Stomach (tissue), 9 donors: ENCODE measurements around the gene ATP9A. TPM values are rescaled to one million over a fixed set of nuclear protein-coding genes. Genes with fewer than 3 reads are reported as not detected.
"Not testable (repeated sequence)": the region's sequence is repeated elsewhere in the genome, so short reads cannot be mapped to it uniquely, and the experiment has no call there.

Experiments
- DNase-seq, 2 donors: peaks; one replicate each; pipeline versions ENCODE4 v3.0.0 to v3.0.0-alpha.2; 2013 to 2019
- H3K27ac ChIP-seq, 5 donors: fragments of 200-600 bp in 4 of 5; sonication (generic) in 4 of 5; one replicate each; pipeline ENCODE4 v1.5.1; 2013 to 2019; ENCODE audit warnings: mild to moderate bottlenecking in 1 of 5, moderate library complexity in 1 of 5
- H3K27me3 ChIP-seq, 3 donors: fragments of 200-600 bp; sonication (generic); one replicate each; pipeline ENCODE4 v1.5.1; 2017 to 2019; ENCODE audit warnings: mixed run types in 1 of 3
- H3K36me3 ChIP-seq, 4 donors: fragments of 200-600 bp; sonication (generic); 1 replicate in 3 of 4; 2 replicates in 1 of 4; pipeline ENCODE4 v1.5.1; 2016 to 2019
- H3K4me1 ChIP-seq, 4 donors: fragments of 200-600 bp; sonication (generic); one replicate each; pipeline ENCODE4 v1.5.1; 2016 to 2019
- H3K4me3 ChIP-seq, 4 donors: fragments of 200-600 bp; sonication (generic) in 3 of 4; one replicate each; pipeline ENCODE4 v1.5.1; 2016 to 2019; ENCODE audit warnings: mild to moderate bottlenecking in 1 of 4
- H3K9me3 ChIP-seq, 4 donors: fragments of 200-600 bp; sonication (generic); one replicate each; pipeline ENCODE4 v1.5.1; 2016 to 2019
- EP300 ChIP-seq: sonication (generic); formaldehyde crosslinking; IDR thresholded peaks from one replicate; pipeline ENCODE4 v1.6.1; 2017; ENCODE audit warnings: antibody characterized with exemption
- POLR2A ChIP-seq, 4 donors: fragments of 450-650 bp; IDR thresholded peaks; one replicate each; pipeline ENCODE4 v1.6.1; 2016; ENCODE audit warnings: antibody characterized with exemption in 4 of 4, control low read depth in 2 of 4, mild to moderate bottlenecking in 1 of 4, moderate library complexity in 1 of 4
- POLR2AphosphoS5 ChIP-seq, 3 donors: sonication (generic); formaldehyde crosslinking; IDR thresholded peaks; one replicate each; pipeline ENCODE4 v1.6.1; 2016; ENCODE audit warnings: antibody characterized with exemption in 3 of 3
- WGBS, 5 donors: extraction: QIAGEN DNeasy Blood & Tissue Kit in 3 of 5; methylation state at CpG; one replicate each; pipeline versions ENCODE4 v1.1.5 to v1.1.7; 2013 to 2018; 5-methylcytosine and 5-hydroxymethylcytosine counted together
- intact Hi-C: fragments of 100-400 bp; cut with DNase I; formaldehyde crosslinking; loops from one replicate; pipeline ENCODE4 v1.15.1; 2023; ENCODE audit warnings: low total_unique reads
- polyA plus RNA-seq, 3 donors: library from polyadenylated mRNA; stranded (reverse); fragments of 200-250 nt; gene quantifications; one replicate each; pipeline ENCODE4 v1.2.3, GENCODE V29; 2013
- total RNA-seq, 5 donors: library from RNA; depleted of rRNA; stranded (reverse); fragments of >200 nt; gene quantifications; one replicate each; pipeline versions ENCODE4 v1.1.0 to v1.2.3, GENCODE V29; 2014 to 2016
- TF ChIP-seq, protein P1 (sequence below), 7 experiments: fragments of 450-650 bp in 4 of 7; fragments of 200-600 bp in 3 of 7; sonication (generic) in 3 of 7; IDR thresholded peaks; one replicate each; pipeline ENCODE4 v1.5.1; 2016 to 2019; ENCODE audit warnings: antibody characterized with exemption in 7 of 7, control low read depth in 2 of 7, mild to moderate bottlenecking in 1 of 7
- donor health status: healthy with polysubstance abuse.
- donor health status: Bipolar disorder and iron deficiency.
- donor health status: healthy.

ATP9A gene
- total and polyA plus RNA-seq, 8 donors = 3.2 to 58.9 (median 12.7) TPM

DNA sequence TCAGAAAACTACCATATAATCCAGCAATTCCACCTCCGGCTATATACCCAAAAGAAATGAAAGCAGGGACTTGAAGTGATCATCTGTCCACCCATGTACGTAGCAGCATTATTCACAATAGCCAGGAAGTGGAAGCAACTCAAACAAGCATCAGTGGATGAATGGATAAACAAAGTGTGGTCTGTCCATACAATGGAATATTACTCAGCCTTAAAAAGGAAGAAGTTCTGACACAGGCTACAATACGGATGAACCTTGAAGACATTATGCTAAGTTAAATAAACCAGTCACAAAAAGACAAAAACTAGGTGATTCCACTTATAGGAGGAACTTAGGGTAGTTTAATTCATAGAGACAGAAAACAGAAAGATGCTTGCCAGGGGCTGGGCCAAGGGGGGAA is 76.5 kb downstream of the ATP9A start:
- no peak overlapping the region for H3K27ac ChIP-seq
- no peak for DNase-seq
- TF ChIP-seq, protein P1, sequence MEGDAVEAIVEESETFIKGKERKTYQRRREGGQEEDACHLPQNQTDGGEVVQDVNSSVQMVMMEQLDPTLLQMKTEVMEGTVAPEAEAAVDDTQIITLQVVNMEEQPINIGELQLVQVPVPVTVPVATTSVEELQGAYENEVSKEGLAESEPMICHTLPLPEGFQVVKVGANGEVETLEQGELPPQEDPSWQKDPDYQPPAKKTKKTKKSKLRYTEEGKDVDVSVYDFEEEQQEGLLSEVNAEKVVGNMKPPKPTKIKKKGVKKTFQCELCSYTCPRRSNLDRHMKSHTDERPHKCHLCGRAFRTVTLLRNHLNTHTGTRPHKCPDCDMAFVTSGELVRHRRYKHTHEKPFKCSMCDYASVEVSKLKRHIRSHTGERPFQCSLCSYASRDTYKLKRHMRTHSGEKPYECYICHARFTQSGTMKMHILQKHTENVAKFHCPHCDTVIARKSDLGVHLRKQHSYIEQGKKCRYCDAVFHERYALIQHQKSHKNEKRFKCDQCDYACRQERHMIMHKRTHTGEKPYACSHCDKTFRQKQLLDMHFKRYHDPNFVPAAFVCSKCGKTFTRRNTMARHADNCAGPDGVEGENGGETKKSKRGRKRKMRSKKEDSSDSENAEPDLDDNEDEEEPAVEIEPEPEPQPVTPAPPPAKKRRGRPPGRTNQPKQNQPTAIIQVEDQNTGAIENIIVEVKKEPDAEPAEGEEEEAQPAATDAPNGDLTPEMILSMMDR (IDR thresholded peaks at IDR 0.05) = no peak
- no peak for TF ChIP-seq POLR2AphosphoS5 (IDR thresholded peaks at IDR 0.05)
- no peak for TF ChIP-seq EP300
- TF ChIP-seq POLR2A (IDR thresholded peaks at IDR 0.05) = no peak
- no peaks in the 10 kb centered on the region for H3K27me3 ChIP-seq
- no peaks in the 10 kb centered on the region for H3K9me3 ChIP-seq
- 90 to 98% (median 97%) methylated on average over 3 of the region's 3 CpGs for WGBS, 5 donors
- peaks cover 8 to 16% (median 12%) of the 10 kb centered on the region in 4 donors for H3K4me1 ChIP-seq
- intact Hi-C loops = no loop called here
- H3K36me3 ChIP-seq = peaks cover 17 to 78% (median 65%) of the 10 kb centered on the region in 4 donors
- no peak overlapping the region for H3K4me3 ChIP-seq

DNA sequence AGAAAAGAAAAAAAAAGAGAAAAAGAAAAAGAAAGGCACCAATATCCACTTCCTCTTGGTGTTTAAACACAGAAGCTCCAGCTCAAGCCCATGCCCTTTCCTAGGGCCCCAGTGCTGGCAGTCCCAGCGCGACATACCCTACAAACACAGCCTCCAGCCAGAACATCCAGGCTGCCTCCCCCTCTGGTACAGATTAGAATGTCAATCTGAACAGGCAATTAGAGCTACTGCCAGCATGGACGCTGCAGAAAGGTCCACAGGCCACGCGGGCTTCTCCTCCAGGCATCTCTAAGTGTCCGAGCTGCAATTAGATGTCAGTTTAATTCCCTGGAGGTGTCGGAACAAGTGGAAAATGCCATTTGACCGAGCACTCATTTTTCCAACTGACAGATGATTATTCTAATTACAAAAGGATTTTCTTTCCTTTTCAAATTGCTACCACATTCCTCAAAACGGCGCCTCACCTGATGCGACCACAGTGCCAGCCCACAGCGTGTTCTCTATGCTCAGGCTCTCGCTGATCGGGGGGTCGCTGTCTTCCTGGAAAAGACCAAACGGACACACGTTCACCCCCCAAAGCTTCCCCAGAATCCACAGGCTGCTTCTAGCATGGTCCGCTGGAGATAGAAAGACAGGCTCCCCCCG is 79.5 kb downstream of the ATP9A start:
- TF ChIP-seq POLR2AphosphoS5 (IDR thresholded peaks at IDR 0.05) (no peak), POLR2A (IDR thresholded peaks at IDR 0.05) (no peak), EP300 (no peak)
- TF ChIP-seq, protein P1 (IDR thresholded peaks at IDR 0.05) = no peak
- intact Hi-C loops = no loop called here
- 84 to 91% (median 89%) methylated on average over 18 to 19 of the region's 19 CpGs for WGBS, 5 donors

DNA sequence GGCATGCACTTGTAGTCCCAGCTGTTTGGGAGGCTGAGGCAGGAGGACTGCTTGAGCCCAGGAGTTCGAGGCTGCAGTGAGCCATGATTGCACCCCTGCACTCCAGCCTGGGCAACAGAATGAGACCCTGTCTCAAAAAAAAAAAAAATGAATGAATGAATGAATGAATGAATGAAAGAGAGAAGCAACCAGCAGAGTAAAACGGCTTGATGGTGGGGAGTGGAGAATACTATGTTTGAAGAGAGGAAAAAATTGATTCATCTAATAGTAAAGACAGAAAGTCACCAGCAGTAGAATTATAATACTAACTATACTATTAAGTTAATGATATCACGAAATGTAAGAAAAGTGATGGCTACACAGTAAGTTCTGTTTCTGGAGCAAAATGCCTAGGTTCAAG is 80.6 kb downstream of the ATP9A start:
- TF ChIP-seq, protein P1 (IDR thresholded peaks at IDR 0.05) = no peak
- no peak for TF ChIP-seq EP300
- no peak for TF ChIP-seq POLR2AphosphoS5 (IDR thresholded peaks at IDR 0.05)
- no peak for TF ChIP-seq POLR2A (IDR thresholded peaks at IDR 0.05)
- intact Hi-C loops = no loop called here
- H3K9me3 ChIP-seq = no peaks in the 10 kb centered on the region
- no peak for DNase-seq
- no peak overlapping the region for H3K4me3 ChIP-seq
- H3K27ac ChIP-seq = no peak overlapping the region
- 80 to 97% (median 89%) methylated on average over 3 of the region's 3 CpGs for WGBS, 5 donors
- no peaks in the 10 kb centered on the region for H3K27me3 ChIP-seq
- H3K4me1 ChIP-seq = no peaks in the 10 kb centered on the region
- peaks cover 11 to 61% (median 53%) of the 10 kb centered on the region in 4 donors for H3K36me3 ChIP-seq

More for the DNA sequence above, 79.5 kb downstream of the ATP9A start:
- Histone ChIP-seq H3K9me3 (no peaks in the 10 kb centered on the region), H3K4me3 (no peak overlapping the region), H3K27ac (no peak overlapping the region), H3K36me3 (peaks cover 17 to 68% (median 61%) of the 10 kb centered on the region in 4 donors), H3K27me3 (no peaks in the 10 kb centered on the region), H3K4me1 (no peaks in the 10 kb centered on the region)
- DNase-seq = no peak

DNA sequence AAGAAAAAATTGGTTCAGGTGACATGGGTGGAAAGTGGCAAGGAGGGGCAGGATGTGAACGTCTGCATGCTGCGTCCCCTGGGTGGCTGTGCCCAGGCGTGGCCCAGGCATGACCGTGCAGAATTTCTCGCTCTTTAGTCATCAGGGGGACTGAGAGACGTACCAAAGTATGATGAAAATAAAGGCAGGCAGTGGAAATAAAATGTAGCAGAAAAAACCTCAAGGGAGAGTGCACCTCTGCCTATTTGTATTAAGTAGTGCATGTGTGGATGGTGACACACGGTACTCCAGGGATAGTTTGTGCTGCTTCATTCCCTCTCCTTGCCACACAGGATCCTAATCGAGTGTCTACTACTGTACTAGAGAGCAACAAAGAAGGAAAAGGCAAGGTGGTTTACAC is 81.1 kb downstream of the ATP9A start:
- peaks cover 11 to 57% (median 50%) of the 10 kb centered on the region in 4 donors for H3K36me3 ChIP-seq
- H3K4me3 ChIP-seq = no peak overlapping the region
- no peaks in the 10 kb centered on the region for H3K4me1 ChIP-seq
- WGBS, 5 donors = 76 to 82% (median 81%) methylated on average over 8 of the region's 8 CpGs
- H3K27me3 ChIP-seq = no peaks in the 10 kb centered on the region
- H3K27ac ChIP-seq = no peak overlapping the region
- DNase-seq = no peak
- intact Hi-C loops = no loop called here
- TF ChIP-seq POLR2AphosphoS5 (IDR thresholded peaks at IDR 0.05) (no peak), POLR2A (IDR thresholded peaks at IDR 0.05) (no peak), EP300 (no peak)
- TF ChIP-seq, protein P1 (IDR thresholded peaks at IDR 0.05) = no peak
- H3K9me3 ChIP-seq = no peaks in the 10 kb centered on the region

DNA sequence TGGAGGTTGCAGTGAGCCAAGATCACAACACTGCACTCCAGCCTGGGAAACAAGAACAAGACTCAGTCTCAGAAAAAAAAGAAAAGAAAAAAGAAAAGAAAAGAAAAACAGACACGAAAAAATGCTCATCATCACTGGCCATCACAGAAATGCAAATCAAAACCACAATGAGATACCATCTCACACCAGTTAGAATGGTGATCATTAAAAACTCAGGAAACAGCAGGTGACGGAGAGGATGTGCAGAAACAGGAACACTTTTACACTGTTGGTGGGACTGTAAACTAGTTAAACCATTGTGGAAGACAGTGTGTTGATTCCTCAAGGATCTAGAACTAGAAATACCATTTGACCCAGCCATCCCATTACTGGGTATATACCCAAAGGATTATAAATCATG is 82.7 kb downstream of the ATP9A start:
- H3K4me1 ChIP-seq, H3K4me3 ChIP-seq, intact Hi-C loops, H3K27me3 ChIP-seq, H3K9me3 ChIP-seq, DNase-seq, H3K27ac ChIP-seq: not testable (repeated sequence)
- WGBS, 5 donors = 70 to 84% (median 72%) methylated on average over 2 of the region's 2 CpGs
- H3K36me3 ChIP-seq = peaks cover 9 to 54% (median 50%) of the 10 kb centered on the region in 4 donors
